CD14-positive monocyte (primary cell): ENCODE results near the gene MGME1. TPM values are rescaled to one million over a fixed set of nuclear protein-coding genes. Genes with fewer than 3 reads are reported as not detected.

Experiments
- DNase-seq, 3 donors: peaks; one replicate each; pipeline ENCODE4 v3.0.0-alpha.2; 2011 to 2022
- H2AFZ ChIP-seq: 2 replicates; pipeline ENCODE4 v1.6.0; 2012; ENCODE audit warnings: mild to moderate bottlenecking, low read depth, low read length, inconsistent platforms; ENCODE audit not compliant: insufficient read depth, poor library complexity, severe bottlenecking
- H3K27ac ChIP-seq, 2 donors: 1 replicate in 1 of 2; 2 replicates in 1 of 2; pipeline ENCODE4 v1.5.1; 2012 to 2013; ENCODE audit warnings: low read length in 2 of 2, control low read depth in 1 of 2, inconsistent platforms in 1 of 2, low read depth in 1 of 2, mild to moderate bottlenecking in 1 of 2
- H3K27me3 ChIP-seq, 2 donors: one replicate each; pipeline versions ENCODE4 v1.6.0 to v1.6.1; 2011 to 2013; ENCODE audit warnings: low read length in 2 of 2; ENCODE audit not compliant: control insufficient read depth in 2 of 2, insufficient read depth in 2 of 2
- H3K36me3 ChIP-seq, 2 donors: replicated peaks in 1 of 2; 1 replicate in 1 of 2; 2 replicates in 1 of 2; pipeline versions ENCODE4 v1.5.1 to v1.6.1; 2012 to 2013; ENCODE audit warnings: low read length in 2 of 2, control low read depth in 1 of 2, inconsistent platforms in 1 of 2, mild to moderate bottlenecking in 1 of 2; ENCODE audit not compliant: insufficient read depth in 2 of 2, control insufficient read depth in 1 of 2
- H3K4me1 ChIP-seq, 2 donors: 1 replicate in 1 of 2; 2 replicates in 1 of 2; pipeline versions ENCODE4 v1.5.1 to v1.6.1; 2012 to 2013; ENCODE audit warnings: low read length in 2 of 2, control low read depth in 1 of 2, inconsistent platforms in 1 of 2, mild to moderate bottlenecking in 1 of 2, moderate library complexity in 1 of 2; ENCODE audit not compliant: insufficient read depth in 2 of 2, control insufficient read depth in 1 of 2
- H3K4me2 ChIP-seq: replicated peaks from 2 replicates; pipeline ENCODE3; 2012; ENCODE audit warnings: low read length, moderate library complexity, mild to moderate bottlenecking; ENCODE audit not compliant: poor library complexity, severe bottlenecking; ENCODE audit errors: extremely low read depth
- H3K4me3 ChIP-seq, 3 experiments: fragments of 200-600 bp in 1 of 3; sonication (generic) in 1 of 3; replicated peaks in 1 of 3; 1 replicate in 2 of 3; 2 replicates in 1 of 3; pipeline ENCODE4 v1.5.1; 2011 to 2013; ENCODE audit warnings: low read length in 3 of 3, mild to moderate bottlenecking in 3 of 3, control low read depth in 2 of 3, low read depth in 2 of 3, inconsistent platforms in 1 of 3, moderate library complexity in 1 of 3
- H3K79me2 ChIP-seq: 2 replicates; pipeline ENCODE4 v1.6.0; 2012; ENCODE audit warnings: mild to moderate bottlenecking, control low read depth, inconsistent platforms, low read length, moderate library complexity; ENCODE audit not compliant: insufficient read depth
- H3K9ac ChIP-seq: 2 replicates; pipeline ENCODE4 v1.6.0; 2017; ENCODE audit warnings: low read length, mild to moderate bottlenecking; ENCODE audit not compliant: insufficient read depth, poor library complexity, severe bottlenecking
- H3K9me3 ChIP-seq, 2 donors: replicated peaks in 1 of 2; 1 replicate in 1 of 2; 2 replicates in 1 of 2; pipeline versions ENCODE4 v1.5.1 to v1.6.1; 2012 to 2013; ENCODE audit warnings: low read length in 2 of 2, control low read depth in 1 of 2; ENCODE audit not compliant: control insufficient read depth in 1 of 2, insufficient read depth in 1 of 2
- H4K20me1 ChIP-seq: 2 replicates; pipeline ENCODE4 v1.6.0; 2012; ENCODE audit warnings: mild to moderate bottlenecking, low read length, control low read depth, moderate library complexity; ENCODE audit not compliant: insufficient read depth
- H3K27ac Mint-ChIP-seq, 7 donors: one replicate each; pipeline ENCODE4 v1.8.0; 2020; ENCODE audit warnings: mild to moderate bottlenecking in 7 of 7, mixed read lengths in 7 of 7, moderate library complexity in 6 of 7, inconsistent platforms in 2 of 7
- H3K27me3 Mint-ChIP-seq, 3 donors: one replicate each; pipeline ENCODE4 v1.8.0; 2021 to 2022; ENCODE audit warnings: low read depth in 3 of 3, mild to moderate bottlenecking in 3 of 3, mixed read lengths in 3 of 3, moderate library complexity in 3 of 3, inconsistent platforms in 1 of 3
- H3K36me3 Mint-ChIP-seq, 2 donors: one replicate each; pipeline ENCODE4 v1.8.0; 2020; ENCODE audit warnings: mixed read lengths in 2 of 2, inconsistent platforms in 1 of 2, mild to moderate bottlenecking in 1 of 2
- H3K4me1 Mint-ChIP-seq: one replicate; pipeline ENCODE4 v1.8.0; 2020; ENCODE audit warnings: mild to moderate bottlenecking, mixed read lengths
- H3K4me3 Mint-ChIP-seq, 2 donors: one replicate each; pipeline ENCODE4 v1.8.0; 2020; ENCODE audit warnings: mild to moderate bottlenecking in 2 of 2, mixed read lengths in 2 of 2, moderate library complexity in 1 of 2
- H3K9me3 Mint-ChIP-seq, 7 donors: one replicate each; pipeline ENCODE4 v1.8.0; 2020 to 2022; ENCODE audit warnings: mixed read lengths in 7 of 7, mild to moderate bottlenecking in 6 of 7, moderate library complexity in 6 of 7, inconsistent platforms in 2 of 7
- WGBS: methylation state at CpG from one replicate; pipeline ENCODE4 v1.1.5; 2013; ENCODE audit warnings: missing lambda C conversion rate; ENCODE audit not compliant: insufficient coverage; 5-methylcytosine and 5-hydroxymethylcytosine counted together
- intact Hi-C, 2 donors: fragments of 100-400 bp; cut with micrococcal nuclease; formaldehyde crosslinking; loops; one replicate each; pipeline versions ENCODE4 v1.15.0 to v1.15.1; 2023
- polyA plus RNA-seq, 3 donors: library from polyadenylated mRNA; depleted of rRNA in 1 of 3; unstranded in 2 of 3; stranded (reverse) in 1 of 3; fragments of 300-500 nt in 2 of 3; fragments of >200 nt in 1 of 3; fragmentation: Illumina TruSeq in 2 of 3; gene quantifications; 1 replicate in 2 of 3; 2 replicates in 1 of 3; pipeline ENCODE4 v1.2.3, GENCODE V29; 2012 to 2021
- TF ChIP-seq, protein P1 (sequence below): fragments of 200-600 bp; IDR thresholded peaks from one replicate; pipeline ENCODE4 v1.8.0; 2022; ENCODE audit warnings: antibody characterized with exemption, mild to moderate bottlenecking

Gene MGME1
- polyA plus RNA-seq, 3 donors = 2.5 to 20.1 (median 13.4) TPM

GRCh38 chr20:18014411-18014810 is 45.6 kb downstream of the MGME1 start:
- no peaks in the 10 kb centered on the region for H3K36me3 Mint-ChIP-seq
- H3K27ac Mint-ChIP-seq = no peak overlapping the region
- Histone ChIP-seq H3K27ac (no peak overlapping the region), H4K20me1 (no peaks in the 10 kb centered on the region), H3K4me2 (no peak overlapping the region), H3K9me3 (no peaks in the 10 kb centered on the region), H3K9ac (no peak overlapping the region), H3K4me3 (no peak overlapping the region), H2AFZ (no peak overlapping the region), H3K79me2 (no peaks in the 10 kb centered on the region), H3K36me3 (no peaks in the 10 kb centered on the region), H3K27me3 (no peaks in the 10 kb centered on the region), H3K4me1 (no peaks in the 10 kb centered on the region)
- intact Hi-C loops = no loop called here
- H3K4me1 Mint-ChIP-seq = peaks cover 4% of the 10 kb centered on the region
- H3K27me3 Mint-ChIP-seq = peaks cover 0 to 3% (median under 1%) of the 10 kb centered on the region in 3 donors
- DNase-seq = no peak
- WGBS = 84% methylated on average over 3 of the region's 6 CpGs
- H3K9me3 Mint-ChIP-seq = peaks cover 0 to 1% (median 0%) of the 10 kb centered on the region in 7 donors
- TF ChIP-seq, protein P1, sequence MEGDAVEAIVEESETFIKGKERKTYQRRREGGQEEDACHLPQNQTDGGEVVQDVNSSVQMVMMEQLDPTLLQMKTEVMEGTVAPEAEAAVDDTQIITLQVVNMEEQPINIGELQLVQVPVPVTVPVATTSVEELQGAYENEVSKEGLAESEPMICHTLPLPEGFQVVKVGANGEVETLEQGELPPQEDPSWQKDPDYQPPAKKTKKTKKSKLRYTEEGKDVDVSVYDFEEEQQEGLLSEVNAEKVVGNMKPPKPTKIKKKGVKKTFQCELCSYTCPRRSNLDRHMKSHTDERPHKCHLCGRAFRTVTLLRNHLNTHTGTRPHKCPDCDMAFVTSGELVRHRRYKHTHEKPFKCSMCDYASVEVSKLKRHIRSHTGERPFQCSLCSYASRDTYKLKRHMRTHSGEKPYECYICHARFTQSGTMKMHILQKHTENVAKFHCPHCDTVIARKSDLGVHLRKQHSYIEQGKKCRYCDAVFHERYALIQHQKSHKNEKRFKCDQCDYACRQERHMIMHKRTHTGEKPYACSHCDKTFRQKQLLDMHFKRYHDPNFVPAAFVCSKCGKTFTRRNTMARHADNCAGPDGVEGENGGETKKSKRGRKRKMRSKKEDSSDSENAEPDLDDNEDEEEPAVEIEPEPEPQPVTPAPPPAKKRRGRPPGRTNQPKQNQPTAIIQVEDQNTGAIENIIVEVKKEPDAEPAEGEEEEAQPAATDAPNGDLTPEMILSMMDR = no peak
- no peak overlapping the region for H3K4me3 Mint-ChIP-seq

GRCh38 chr20:18016772-18017171 is 48.0 kb downstream of the MGME1 start:
- H3K9me3 Mint-ChIP-seq = peaks cover 0 to 2% (median 0%) of the 10 kb centered on the region in 7 donors
- no peak overlapping the region for H3K9ac ChIP-seq
- DNase-seq = no peak
- H3K36me3 ChIP-seq = no peaks in the 10 kb centered on the region
- intact Hi-C loops = no loop called here
- H3K36me3 Mint-ChIP-seq = no peaks in the 10 kb centered on the region
- H3K4me1 ChIP-seq = no peaks in the 10 kb centered on the region
- H3K4me3 ChIP-seq = no peak overlapping the region
- H3K79me2 ChIP-seq = no peaks in the 10 kb centered on the region
- no peaks in the 10 kb centered on the region for H3K27me3 ChIP-seq
- no peak overlapping the region for H3K27ac ChIP-seq
- H2AFZ ChIP-seq = no peak overlapping the region
- TF ChIP-seq, protein P1 = no peak
- H3K4me2 ChIP-seq = no peak overlapping the region
- H4K20me1 ChIP-seq = no peaks in the 10 kb centered on the region
- no peak overlapping the region for H3K27ac Mint-ChIP-seq
- WGBS = no CpG with 5 or more reads among the region's 3 CpGs
- H3K27me3 Mint-ChIP-seq = peaks cover 0 to 3% (median 2%) of the 10 kb centered on the region in 3 donors
- H3K9me3 ChIP-seq = no peaks in the 10 kb centered on the region
- no peak overlapping the region for H3K4me3 Mint-ChIP-seq
- peaks cover 4% of the 10 kb centered on the region for H3K4me1 Mint-ChIP-seq
